ENCODE data around the gene MMP15.

The MMP15 gene

GRCh38 chr16:58022601-58023371 lies 2.8 kb upstream of the MMP15 start:
- TF ChIP-seq, protein P1, sequence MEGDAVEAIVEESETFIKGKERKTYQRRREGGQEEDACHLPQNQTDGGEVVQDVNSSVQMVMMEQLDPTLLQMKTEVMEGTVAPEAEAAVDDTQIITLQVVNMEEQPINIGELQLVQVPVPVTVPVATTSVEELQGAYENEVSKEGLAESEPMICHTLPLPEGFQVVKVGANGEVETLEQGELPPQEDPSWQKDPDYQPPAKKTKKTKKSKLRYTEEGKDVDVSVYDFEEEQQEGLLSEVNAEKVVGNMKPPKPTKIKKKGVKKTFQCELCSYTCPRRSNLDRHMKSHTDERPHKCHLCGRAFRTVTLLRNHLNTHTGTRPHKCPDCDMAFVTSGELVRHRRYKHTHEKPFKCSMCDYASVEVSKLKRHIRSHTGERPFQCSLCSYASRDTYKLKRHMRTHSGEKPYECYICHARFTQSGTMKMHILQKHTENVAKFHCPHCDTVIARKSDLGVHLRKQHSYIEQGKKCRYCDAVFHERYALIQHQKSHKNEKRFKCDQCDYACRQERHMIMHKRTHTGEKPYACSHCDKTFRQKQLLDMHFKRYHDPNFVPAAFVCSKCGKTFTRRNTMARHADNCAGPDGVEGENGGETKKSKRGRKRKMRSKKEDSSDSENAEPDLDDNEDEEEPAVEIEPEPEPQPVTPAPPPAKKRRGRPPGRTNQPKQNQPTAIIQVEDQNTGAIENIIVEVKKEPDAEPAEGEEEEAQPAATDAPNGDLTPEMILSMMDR (conservative IDR thresholded peaks at IDR 0.05; ENCODE audit: low read depth), result no peak
- peak overlapping the region; percentile 79 for H3K27ac ChIP-seq
- DNase-seq (ENCODE audit: low spot score), result peak; percentile 59
- CTCF ChIA-PET, result interaction anchor here (0.7 to 1.8 kb wide), 3 partner anchors 26 to 99 kb away, joined by 5 to 11 read pairs (median 5); no protein-coding TSS in a partner anchor
- POLR2A ChIA-PET (ENCODE audit: low non-redundant PET), result no interaction called here

- peak overlapping the region; percentile 81; the same call in 1 of the 2 replicates for H3K27ac ChIP-seq
- CTCF ChIA-PET, result interaction anchor here (1.1 to 1.8 kb wide), 2 partner anchors 20 to 97 kb away, joined by 3 to 11 read pairs; no protein-coding TSS in a partner anchor
- POLR2A ChIA-PET (ENCODE audit: low non-redundant PET), result interaction anchor here (0.7 kb wide), 1 partner anchor 161 kb away, joined by 5 read pairs; no protein-coding TSS in a partner anchor
- TF ChIP-seq, protein P1 (conservative IDR thresholded peaks at IDR 0.05; ENCODE audit: low read depth), result no peak
- no peak for DNase-seq (ENCODE audit: low spot score)
These were observed 836 bp upstream of the MMP15 start for GRCh38 chr16:58024486-58025350.

- CTCF ChIA-PET, result interaction anchor here (0.6 to 1.9 kb wide), 6 partner anchors 9 to 281 kb away, joined by 3 to 5 read pairs (median 4); partner anchors contain the start of gene CFAP20
- peak; percentile 45 for DNase-seq (ENCODE audit: low spot score)
- POLR2A ChIA-PET (ENCODE audit: low non-redundant PET), result no interaction called here
These were observed 668 bp downstream of the MMP15 start for GRCh38 chr16:58026139-58026704.

GRCh38 chr16:58026705-58027160 lies 1.2 kb downstream of the MMP15 start:
- TF ChIP-seq, protein P1 (conservative IDR thresholded peaks at IDR 0.05; ENCODE audit: low read depth), result no peak
- POLR2A ChIA-PET (ENCODE audit: low non-redundant PET), result interaction anchor here (1.5 kb wide), 1 partner anchor 103 kb away, joined by 3 read pairs; the partner anchor contains the start of gene CFAP20
- peak overlapping the region; percentile 81 for H3K27ac ChIP-seq
- CTCF ChIA-PET, result interaction anchor here (0.6 to 1.9 kb wide), 6 partner anchors 9 to 280 kb away, joined by 3 to 5 read pairs (median 4); partner anchors contain the start of gene CFAP20
- no peak for DNase-seq (ENCODE audit: low spot score)

More at GRCh38 chr16:58026139-58026704, 668 bp downstream of the MMP15 start:
- TF ChIP-seq, protein P1 (conservative IDR thresholded peaks at IDR 0.05; ENCODE audit: low read depth), result no peak
- H3K27ac ChIP-seq, result peak overlapping the region; percentile 81

DNA sequence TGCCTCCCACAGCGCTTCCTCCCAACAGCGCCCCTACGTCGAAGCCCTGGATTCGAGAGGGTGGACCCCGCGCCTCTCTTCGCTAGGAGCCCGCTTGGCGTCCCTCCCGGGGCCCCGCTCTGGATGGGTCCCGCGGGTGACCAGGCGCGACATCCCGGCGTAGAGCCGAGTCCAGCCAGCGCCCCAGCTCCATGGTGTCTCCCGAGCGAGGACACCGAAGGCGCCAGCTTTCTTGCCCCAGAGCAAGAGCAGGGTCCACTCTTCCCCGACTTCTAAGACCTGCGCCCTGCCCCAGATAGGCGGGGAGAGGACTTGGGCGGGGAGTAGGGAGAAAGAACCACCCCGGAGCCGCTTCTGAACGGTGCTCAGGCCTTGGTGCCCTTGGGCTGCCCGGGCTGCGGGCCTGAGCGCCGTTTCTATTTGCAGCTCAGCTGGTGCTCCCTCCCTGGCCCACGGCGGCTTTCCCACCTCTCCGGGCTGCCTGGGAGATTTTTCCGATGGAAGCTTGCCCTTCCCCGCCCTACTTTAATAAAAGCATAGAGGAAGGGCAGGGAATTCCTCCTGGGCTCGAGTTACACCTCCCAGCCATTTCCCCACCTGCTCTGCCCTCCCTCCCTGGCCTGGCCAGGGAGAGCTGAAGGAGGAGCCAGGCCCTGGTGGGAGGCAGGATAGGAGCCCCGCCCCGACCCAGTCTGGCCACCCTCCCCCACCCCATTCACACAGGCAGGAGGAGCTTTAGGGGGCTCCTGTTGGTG lies 1.8 kb downstream of the MMP15 start:
- DNase-seq (ENCODE audit: low spot score), result peak; percentile 70
- peak overlapping the region; percentile 81 for H3K27ac ChIP-seq
- TF ChIP-seq, protein P1 (conservative IDR thresholded peaks at IDR 0.05; ENCODE audit: low read depth), result no peak
- CTCF ChIA-PET, result interaction anchor here (0.6 to 1.9 kb wide), 4 partner anchors 9 to 309 kb away, joined by 3 to 5 read pairs (median 3); no protein-coding TSS in a partner anchor
- POLR2A ChIA-PET (ENCODE audit: low non-redundant PET), result interaction anchor here (1.5 kb wide), 1 partner anchor 102 kb away, joined by 3 read pairs; the partner anchor contains the start of gene CFAP20
